Umbilical cord (tissue), 2 donors: ENCODE results near the gene ZNF580. TPM values are rescaled to one million over a fixed set of nuclear protein-coding genes. Genes with fewer than 3 reads are reported as not detected.

ENCODE experiments used
- DNase-seq: peaks from one replicate; pipeline ENCODE4 v3.0.0-alpha.2; 2015; ENCODE audit warnings: low spot score
- total RNA-seq: library from RNA; depleted of rRNA; stranded (reverse); fragments of >200 nt; gene quantifications from one replicate; pipeline ENCODE4 v1.2.3, GENCODE V29; 2014; ENCODE audit warnings: low replicate concordance; ENCODE audit not compliant: insufficient read depth

Gene ZNF580
- total RNA-seq, 1 donor from 2014 or later = 17.1 TPM

- no peak for DNase-seq
Measured at GRCh38 chr19:55676889-55677505, 36.2 kb downstream of the ZNF580 start.

DNA sequence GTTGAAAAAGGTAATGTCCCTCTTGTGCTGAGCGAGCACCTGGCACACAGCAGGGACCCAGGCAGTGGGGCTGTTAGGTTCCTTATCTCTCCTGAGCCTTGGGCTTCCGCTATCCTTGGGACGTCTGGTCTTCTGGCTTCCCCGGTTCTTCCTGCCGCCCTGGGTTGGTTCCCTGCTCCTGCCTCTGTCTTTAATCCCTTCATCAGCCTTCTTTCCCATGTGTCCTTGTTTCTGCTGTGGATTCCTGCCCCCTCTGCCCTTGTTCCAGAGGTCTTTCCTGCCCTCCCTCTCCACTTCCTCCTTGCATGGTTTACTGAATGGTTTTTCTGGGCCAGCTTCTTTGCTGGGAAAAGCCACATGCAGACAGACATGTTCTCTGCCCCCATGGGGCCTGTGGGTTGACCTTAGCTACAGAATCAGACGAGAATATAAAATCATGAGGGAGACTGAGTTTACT, 36.8 kb downstream of the ZNF580 start:
- DNase-seq = no peak

- DNase-seq = peak; percentile 25
Measured at GRCh38 chr19:55678121-55678671, 37.4 kb downstream of the ZNF580 start.

DNA sequence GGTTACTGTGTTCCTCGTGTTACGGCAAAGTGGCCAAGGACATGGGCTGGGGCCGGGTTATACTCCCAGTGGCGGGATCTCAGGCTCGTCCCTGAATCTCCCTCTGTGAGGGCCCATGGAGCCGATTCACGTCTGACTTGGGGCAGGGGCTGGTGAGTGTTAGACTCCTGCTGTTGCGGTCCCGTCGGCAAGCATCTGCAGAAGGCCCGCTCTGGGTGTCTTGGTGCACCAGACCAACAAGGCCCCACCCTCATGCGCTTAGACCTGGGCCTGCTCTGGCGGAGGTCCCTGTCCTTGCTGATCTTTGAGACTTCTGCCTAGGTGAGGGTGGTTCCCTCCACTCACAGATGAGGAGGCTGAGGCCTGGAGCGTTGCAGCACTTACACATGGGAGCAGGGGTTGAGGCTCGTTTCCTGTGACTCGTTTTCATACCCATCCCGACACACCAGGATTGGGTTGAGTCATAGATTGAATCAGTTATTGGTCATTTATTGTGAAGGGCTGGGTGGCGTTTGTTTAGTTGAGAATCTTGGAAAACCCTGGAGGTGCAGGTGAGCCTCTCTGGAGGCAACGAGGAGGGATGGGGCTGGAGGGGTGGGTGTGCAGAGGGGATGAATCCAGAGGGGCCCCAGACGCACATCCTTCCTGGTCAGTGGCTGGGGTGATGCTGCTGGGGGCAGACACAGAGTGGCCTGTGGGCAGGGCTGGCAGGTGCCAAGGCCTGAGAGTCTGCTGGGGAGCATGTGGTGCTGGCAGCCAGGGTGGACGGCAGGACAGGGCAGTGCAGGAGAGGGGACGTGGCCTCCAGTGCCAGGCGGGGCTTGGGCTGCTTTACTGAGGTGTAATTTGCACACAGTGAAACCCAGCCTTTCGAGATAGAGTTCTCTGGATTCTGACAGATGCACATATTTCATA, 38.8 kb downstream of the ZNF580 start:
- DNase-seq = no peak

- DNase-seq = no peak
Measured at GRCh38 chr19:55680339-55681130, 39.7 kb downstream of the ZNF580 start.

DNA sequence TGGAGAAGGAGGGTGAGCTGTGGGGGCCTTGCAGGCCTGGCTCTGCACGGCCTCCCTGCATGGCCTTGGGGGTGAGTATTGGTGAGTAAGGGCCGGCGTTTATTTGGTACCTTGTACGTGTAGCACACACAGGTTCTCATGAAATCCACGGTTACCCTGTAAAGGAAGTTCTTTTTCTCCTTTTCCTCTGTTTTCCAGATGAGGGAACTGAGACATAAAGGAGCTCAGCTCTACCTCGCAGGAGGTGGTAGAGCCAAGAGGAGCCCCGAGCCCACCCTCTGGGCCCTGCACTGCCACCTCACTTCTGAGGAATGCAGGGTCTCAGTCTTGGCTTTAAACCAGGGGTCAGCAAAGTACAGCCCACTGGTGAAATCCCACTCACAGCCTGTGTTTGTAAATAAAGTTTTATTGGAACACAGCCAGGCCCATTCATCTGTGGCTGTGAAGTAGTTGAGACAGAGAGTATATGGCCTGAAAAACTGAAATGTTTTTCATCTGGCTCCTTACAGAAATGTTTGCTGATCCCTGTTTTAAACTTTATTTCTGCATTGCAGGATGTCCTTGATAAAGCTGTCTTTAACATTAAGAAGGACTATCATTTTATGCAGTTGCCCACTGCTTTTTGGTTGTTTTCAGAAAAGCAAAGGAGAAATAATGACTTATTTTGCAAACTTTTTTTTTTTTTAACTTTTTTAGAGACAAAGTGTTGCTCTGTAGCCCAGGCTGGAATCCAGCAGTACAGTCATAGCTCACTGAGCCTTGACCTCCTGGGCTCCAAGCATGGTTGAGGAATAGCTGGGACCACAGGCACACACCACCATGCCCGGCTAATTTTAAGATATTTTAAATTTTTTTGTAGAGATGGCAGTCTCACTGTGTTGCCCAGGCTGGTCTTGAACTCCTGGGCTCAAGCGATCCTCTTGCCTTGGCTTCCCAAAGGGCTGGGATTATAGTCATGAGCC, 40.6 kb downstream of the ZNF580 start:
- DNase-seq = no peak

- DNase-seq = no peak
Measured at GRCh38 chr19:55683449-55684261, 42.9 kb downstream of the ZNF580 start.

DNA sequence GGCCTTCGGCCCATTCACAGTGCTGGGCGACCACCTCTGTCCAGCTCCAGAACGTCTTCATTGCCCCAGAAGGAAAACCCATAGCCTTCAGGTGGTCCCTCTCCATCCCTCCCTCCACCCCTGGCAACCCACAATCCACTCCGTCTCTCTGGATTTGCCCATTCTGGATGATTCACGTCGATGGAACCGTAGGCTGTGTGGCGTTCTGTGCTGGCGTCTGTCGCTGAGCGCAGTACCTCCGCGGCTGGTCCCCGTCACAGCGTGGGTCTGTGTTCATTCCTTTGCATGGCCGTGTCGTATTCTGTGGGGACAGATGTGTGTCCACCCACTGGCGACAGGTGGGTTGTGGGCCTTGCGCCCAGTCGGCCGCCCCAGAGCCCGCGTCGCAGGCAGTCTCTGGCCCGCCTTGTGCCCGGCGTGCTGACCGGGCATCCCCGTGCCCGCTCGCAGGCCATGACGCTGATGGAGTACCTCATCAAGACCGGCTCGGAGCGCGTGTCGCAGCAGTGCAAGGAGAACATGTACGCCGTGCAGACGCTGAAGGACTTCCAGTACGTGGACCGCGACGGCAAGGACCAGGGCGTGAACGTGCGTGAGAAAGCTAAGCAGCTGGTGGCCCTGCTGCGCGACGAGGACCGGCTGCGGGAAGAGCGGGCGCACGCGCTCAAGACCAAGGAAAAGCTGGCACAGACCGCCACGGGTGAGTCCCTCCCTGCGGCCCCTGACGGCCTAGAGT, 44.3 kb downstream of the ZNF580 start:
- DNase-seq = no peak

DNA sequence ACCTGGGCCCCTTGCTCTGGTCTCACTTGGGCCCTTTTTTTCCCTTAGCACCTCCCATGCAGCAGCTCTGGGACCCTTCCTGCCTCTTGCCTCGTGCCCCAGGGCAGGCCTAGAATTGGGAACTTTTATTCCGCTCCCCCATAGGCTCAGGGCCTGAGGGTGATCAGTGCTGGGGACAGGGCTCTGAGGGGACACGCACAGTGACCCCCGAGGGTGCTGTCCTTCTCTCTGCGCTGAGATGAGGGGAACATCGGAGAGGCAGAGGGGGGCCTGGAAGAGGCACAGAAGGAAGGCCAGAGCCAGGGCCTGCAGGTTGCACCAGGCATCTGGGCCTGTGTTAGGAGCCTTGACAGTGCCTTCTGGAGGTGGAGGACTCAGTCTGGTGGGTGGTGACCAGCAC, 45.0 kb downstream of the ZNF580 start:
- no peak for DNase-seq

DNA sequence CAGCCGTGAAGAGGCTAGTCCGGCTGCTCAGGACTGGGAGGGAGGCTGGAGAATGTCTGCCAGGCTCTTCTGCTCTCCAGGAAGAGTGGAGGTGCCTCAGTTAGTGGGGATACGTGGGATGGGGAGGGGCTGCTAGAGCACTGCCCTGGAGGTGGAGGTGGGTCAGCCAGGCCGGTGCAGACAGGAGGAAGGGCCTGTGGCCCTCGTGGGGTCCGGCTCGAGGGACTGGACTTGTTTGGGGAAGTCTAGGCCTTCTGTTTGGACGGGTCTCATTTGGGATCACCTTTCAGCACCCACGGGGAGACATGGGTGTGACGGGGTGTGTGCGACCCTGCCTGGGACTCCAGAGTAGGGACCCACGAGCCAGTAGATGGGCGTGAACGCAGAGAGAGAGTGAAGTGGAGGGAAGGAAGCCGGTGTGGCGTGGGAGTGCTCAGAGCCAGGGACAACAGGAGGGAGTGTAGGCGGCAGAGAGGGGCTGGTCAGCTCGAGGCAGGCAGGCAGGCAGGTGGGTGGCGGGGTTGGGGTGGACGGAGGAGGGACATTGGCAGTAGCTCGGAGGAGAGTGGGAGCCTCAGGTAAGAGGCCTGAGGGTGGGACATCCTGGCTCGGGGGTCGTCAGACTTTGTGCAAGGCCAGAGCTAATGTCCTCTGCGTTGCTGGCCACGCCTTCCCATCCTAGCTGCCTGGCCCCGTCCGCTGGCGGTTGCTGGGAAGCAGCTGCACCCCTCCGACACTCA, 45.7 kb downstream of the ZNF580 start:
- DNase-seq = no peak

DNA sequence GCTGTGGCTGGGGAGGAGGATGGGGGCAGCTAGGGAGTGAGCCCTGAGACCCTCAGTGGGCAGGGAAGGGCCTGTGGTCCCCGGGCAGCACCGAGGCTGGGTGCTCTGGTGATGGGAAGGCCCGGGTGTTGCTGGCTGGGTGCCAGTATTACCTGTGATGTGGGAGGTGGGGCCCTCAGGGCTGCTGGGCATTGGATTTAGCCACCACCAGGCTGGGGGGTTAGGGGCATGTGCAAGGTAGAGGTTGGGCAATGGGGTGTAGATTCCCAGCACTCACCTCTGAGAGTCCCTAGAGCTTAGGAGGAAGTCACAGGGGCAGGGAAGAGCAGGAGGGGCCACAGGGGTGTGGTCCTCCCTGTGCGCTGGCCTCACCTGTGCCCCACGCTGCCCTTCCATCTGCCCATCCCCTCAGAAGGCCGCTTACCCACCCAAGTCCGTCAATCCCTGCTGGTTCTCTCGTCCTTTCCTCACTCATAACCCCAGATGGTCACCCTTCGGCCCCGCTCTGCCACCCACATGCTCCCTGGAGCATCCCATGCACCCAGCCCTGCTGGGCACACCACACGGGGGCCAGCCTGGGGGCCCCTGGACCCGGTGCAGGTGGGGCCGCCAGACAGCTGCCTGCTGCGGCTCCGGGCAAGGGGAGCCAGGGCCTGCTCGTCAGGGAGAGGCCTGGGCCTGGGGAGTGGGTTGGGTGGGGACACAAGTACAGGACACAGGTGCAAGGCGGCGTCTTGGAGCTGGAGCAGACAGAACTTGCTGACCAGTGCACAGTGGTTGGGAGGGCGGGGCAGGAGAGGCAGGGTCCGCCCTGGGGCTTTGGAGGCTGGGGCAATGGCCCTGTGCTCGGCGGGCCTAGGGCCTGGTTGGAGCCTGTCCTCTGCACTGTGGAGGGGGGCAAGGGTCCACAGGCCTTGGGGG, 46.7 kb downstream of the ZNF580 start:
- no peak for DNase-seq

DNA sequence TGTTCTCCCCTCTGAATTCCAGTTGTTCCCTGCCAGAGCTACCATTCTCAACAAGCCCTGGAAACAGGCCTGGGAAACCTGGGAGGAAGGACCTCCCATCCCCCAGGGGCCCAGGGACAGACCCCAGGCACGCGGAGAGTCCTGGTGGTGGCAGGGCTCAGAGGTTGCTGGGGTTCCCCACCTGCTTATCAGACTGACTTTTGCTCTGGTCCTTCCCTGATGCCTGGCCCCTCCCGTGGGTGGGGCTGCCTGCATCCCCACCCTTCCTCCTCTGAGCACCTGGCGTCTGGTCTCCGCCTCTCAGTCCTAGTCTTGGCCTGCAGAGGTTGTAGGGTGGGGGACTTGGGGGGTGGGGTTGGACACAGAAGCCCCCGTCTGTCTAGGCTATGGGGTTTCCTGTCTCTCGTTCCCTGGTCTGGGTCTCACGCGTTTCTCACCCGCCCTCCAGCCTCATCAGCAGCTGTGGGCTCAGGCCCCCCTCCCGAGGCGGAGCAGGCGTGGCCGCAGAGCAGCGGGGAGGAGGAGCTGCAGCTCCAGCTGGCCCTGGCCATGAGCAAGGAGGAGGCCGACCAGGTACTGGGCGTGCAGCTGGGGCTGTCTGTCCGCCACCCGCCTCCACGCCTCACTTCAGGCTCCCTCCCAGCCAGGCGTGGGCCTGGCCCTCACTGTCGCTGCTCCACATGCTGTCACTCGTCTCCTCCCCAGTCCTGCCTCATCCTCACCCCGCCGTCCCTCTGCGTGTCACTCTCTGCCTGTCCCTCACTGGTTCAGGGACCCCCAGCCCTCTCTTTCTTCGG, 47.8 kb downstream of the ZNF580 start:
- no peak for DNase-seq

DNA sequence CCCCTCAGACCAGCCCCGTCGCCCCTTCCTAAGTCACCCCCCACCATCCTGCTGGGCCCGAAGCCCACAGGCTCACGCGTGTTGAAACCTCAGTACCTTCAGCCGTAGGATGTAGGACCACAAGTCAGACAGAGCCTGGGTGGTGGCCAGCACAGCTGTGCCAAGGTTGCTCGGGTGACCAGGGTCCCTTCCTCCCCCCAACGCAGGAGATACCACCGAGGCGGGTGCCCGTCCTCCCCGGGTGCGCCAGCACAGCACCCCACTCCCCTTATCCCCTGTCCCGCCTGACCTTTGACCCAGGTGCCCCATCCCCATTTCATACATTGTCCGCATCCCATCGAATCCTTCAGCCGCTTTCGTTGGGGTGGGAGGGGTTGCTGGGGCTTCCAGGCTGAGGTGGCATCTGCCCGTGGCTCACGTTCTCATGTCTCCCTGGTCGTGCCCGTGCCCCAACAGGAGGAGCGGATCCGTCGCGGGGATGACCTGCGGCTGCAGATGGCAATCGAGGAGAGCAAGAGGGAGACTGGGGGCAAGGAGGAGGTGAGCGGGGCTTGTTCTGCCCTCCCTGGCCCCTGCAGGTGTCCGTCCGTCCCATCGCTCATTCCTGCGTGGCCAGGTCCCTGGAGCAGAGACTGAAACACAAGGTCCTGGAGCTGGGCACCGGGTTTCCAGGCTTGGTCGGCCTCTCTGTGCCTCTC, 48.8 kb downstream of the ZNF580 start:
- no peak for DNase-seq

GRCh38 chr19:55690109-55690768, 49.4 kb downstream of the ZNF580 start:
- DNase-seq = no peak
